ENCODE results near the gene LRRC61.
A peak's percentile ranks its signal among the peaks of the same experiment; 100 is the strongest.

LRRC61 gene

GRCh38 chr7:150322833-150323681 lies at the start of gene LRRC61, which contains the start of gene ACTR3C (continued):
- TF ChIP-seq ZXDB (tag by site-specific recombination; IDR thresholded peaks at IDR 0.05) (peak; percentile 71), ZNF121 (tag by site-specific recombination; IDR thresholded peaks at IDR 0.05) (no peak), ZNF560 (tag by site-specific recombination; IDR thresholded peaks at IDR 0.05; ENCODE audit: borderline replicate concordance) (no peak), ZNF785 (tag by site-specific recombination; IDR thresholded peaks at IDR 0.05) (no peak), EGR2 (tag by site-specific recombination; IDR thresholded peaks at IDR 0.05; ENCODE audit: low read depth) (peak; percentile 64), ZNF473 (tag by site-specific recombination; IDR thresholded peaks at IDR 0.05) (no peak), ZNF146 (tag by site-specific recombination; IDR thresholded peaks at IDR 0.05) (no peak), ZNF426 (tag by site-specific recombination; IDR thresholded peaks at IDR 0.05) (no peak), ZNF10 (tag by site-specific recombination; IDR thresholded peaks at IDR 0.05) (no peak), ZNF248 (tag by site-specific recombination; IDR thresholded peaks at IDR 0.05) (no peak), ZNF140 (tag by site-specific recombination; IDR thresholded peaks at IDR 0.05) (no peak), ZNF677 (tag by site-specific recombination; IDR thresholded peaks at IDR 0.05) (no peak), GLI4 (tag by site-specific recombination; IDR thresholded peaks at IDR 0.05) (no peak), ZFP69B (tag by site-specific recombination; IDR thresholded peaks at IDR 0.05) (no peak), ZNF302 (tag by site-specific recombination; IDR thresholded peaks at IDR 0.05; ENCODE audit: low read depth) (no peak), ZNF664 (tag by site-specific recombination; IDR thresholded peaks at IDR 0.05) (no peak), ZNF670 (tag by site-specific recombination; IDR thresholded peaks at IDR 0.05; ENCODE audit: low read depth) (no peak), ZNF155 (tag by site-specific recombination; IDR thresholded peaks at IDR 0.05) (no peak), FEZF1 (tag by site-specific recombination; IDR thresholded peaks at IDR 0.05) (no peak), ZNF660 (tag by site-specific recombination; IDR thresholded peaks at IDR 0.05) (no peak), ZBTB11 (tag by site-specific recombination; conservative IDR thresholded peaks at IDR 0.05; ENCODE audit: low read depth) (peak; percentile 73), ZNF792 (tag by site-specific recombination; IDR thresholded peaks at IDR 0.05) (no peak), ZNF324 (tag by site-specific recombination; IDR thresholded peaks at IDR 0.05) (no peak), ZNF274 (IDR thresholded peaks at IDR 0.05; ENCODE audit: low read length) (no peak), ZNF274 (tag by site-specific recombination; IDR thresholded peaks at IDR 0.05; ENCODE audit: borderline replicate concordance) (no peak), ZSCAN30 (tag by site-specific recombination; IDR thresholded peaks at IDR 0.05) (0 out of 2 replicates have a peak, but pooled peaks have one; percentile 47), ZNF610 (tag by site-specific recombination; IDR thresholded peaks at IDR 0.05; ENCODE audit: borderline replicate concordance) (no peak), HOXC10 (CRISPR knock-in tag; IDR thresholded peaks at IDR 0.05) (0 out of 2 replicates have a peak, but pooled peaks have one; percentile 61), ZNF114 (tag by site-specific recombination; IDR thresholded peaks at IDR 0.05) (no peak), ZSCAN23 (tag by site-specific recombination; IDR thresholded peaks at IDR 0.05) (no peak), ZNF2 (tag by site-specific recombination; IDR thresholded peaks at IDR 0.05) (no peak; the same call in 1 of the 2 replicates), MZF1 (tag by site-specific recombination; IDR thresholded peaks at IDR 0.05; ENCODE audit: borderline replicate concordance) (no peak), ZNF529 (tag by site-specific recombination; IDR thresholded peaks at IDR 0.05; ENCODE audit: insufficient replicate concordance) (no peak), ZNF354C (tag by site-specific recombination; IDR thresholded peaks at IDR 0.05; ENCODE audit: borderline replicate concordance, low read depth) (no peak), ZNF621 (tag by site-specific recombination; IDR thresholded peaks at IDR 0.05) (no peak), TCF7L2 (IDR thresholded peaks at IDR 0.05; ENCODE audit: borderline replicate concordance, low read depth, low read length) (peak; percentile 35; the same call in 1 of the 2 replicates), ZBTB48 (tag by site-specific recombination; IDR thresholded peaks at IDR 0.05) (peak; percentile 89), ZEB2 (tag by site-specific recombination; IDR thresholded peaks at IDR 0.05) (peak; percentile 93)
- TF ChIP-seq, protein P1, sequence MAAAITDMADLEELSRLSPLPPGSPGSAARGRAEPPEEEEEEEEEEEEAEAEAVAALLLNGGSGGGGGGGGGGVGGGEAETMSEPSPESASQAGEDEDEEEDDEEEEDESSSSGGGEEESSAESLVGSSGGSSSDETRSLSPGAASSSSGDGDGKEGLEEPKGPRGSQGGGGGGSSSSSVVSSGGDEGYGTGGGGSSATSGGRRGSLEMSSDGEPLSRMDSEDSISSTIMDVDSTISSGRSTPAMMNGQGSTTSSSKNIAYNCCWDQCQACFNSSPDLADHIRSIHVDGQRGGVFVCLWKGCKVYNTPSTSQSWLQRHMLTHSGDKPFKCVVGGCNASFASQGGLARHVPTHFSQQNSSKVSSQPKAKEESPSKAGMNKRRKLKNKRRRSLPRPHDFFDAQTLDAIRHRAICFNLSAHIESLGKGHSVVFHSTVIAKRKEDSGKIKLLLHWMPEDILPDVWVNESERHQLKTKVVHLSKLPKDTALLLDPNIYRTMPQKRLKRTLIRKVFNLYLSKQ (tag by site-specific recombination; IDR thresholded peaks at IDR 0.05; ENCODE audit: borderline replicate concordance) = no peak
